ENCODE results near the gene SLC16A13. TPM values are rescaled to one million over a fixed set of nuclear protein-coding genes. Genes with fewer than 3 reads are reported as not detected.

The SLC16A13 gene
- polyA plus RNA-seq, 5 donors, result 3.4 to 5.2 (median 4.2) TPM

- DNase-seq, result no peak
These were observed 25.3 kb upstream of the SLC16A13 start for GRCh38 chr17:7010523-7010922.

DNA sequence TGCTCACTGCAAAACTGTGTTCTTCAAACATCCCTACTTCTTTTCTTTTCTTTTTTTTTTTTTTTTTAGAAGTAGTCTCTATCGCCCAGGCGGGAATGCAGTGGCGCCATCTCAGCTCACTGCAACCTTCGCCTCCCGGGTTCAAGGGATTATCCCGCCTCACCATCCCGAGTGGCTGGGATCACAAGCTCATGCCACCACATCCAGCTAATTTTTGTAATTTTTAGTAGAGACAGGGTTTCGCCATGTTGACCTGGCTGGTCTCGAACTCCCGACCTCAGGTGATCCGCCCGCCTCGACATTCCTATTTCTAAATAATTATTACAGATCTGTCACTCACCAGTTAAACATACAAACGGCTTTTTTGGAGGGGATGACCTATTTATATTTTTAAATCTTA lies 24.4 kb upstream of the SLC16A13 start:
- no peak for DNase-seq

DNA sequence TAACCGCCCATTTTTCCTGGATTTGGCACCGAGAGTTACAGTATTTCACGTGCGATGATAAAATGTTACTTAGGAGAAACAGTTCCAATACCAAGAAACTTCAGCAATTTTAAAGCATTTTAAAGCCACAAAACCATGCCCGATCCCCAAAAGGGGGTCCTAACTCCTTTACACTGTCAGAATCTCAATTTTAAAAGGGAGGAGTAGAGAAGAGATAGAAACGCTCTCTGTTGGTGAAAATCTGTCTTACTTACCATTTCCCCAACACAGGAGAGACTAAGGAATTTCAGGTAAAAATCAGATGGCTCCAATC lies 23.9 kb upstream of the SLC16A13 start:
- DNase-seq, result no peak

- peak; percentile 96 for DNase-seq
These were observed 21.4 kb upstream of the SLC16A13 start for GRCh38 chr17:7014261-7014994.

DNA sequence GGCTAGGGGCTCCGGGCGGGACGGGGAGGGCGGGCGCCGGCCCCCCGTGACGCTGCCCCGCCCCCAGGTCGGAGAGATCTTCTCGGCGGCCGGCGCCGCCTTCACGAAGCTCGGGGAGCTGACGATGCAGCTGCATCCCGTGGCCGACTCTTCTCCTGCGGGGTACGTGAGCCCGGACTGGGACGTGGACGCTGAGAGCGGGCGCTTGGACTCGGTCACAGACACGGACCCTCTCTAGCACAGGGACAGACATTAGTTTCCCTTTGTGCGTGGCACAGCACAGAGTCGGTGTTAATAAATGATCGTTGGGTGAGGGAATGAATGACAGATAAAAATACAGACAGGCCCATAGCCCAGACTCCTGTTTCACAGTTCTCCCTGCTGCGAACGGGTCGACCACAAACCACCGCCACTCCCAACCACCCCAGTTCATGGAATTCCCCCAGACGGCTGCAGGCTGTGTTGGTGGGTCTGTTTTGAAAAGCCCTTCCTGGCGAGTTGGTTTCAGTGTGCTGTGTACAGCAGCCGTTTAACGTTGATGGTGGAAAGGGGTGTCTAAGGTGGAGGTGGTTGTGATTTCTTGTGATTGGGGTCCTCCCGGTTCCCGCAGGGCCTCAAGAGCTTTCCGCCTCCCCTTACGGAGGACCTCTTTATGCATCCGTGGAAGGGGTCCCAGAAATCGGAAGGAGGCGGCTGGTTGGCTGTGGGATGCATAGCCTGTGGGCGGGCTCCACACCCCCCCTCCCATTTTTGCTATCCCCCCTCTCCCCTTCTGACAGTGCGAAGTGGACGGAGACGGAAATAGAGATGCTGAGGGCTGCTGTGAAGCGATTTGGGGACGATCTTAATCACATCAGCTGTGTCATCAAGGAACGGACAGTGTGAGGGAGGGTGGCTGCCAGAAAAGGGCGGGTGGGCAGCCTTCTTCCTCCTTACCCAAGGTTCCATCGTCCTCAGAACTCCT lies 20.5 kb upstream of the SLC16A13 start:
- no peak for DNase-seq

DNA sequence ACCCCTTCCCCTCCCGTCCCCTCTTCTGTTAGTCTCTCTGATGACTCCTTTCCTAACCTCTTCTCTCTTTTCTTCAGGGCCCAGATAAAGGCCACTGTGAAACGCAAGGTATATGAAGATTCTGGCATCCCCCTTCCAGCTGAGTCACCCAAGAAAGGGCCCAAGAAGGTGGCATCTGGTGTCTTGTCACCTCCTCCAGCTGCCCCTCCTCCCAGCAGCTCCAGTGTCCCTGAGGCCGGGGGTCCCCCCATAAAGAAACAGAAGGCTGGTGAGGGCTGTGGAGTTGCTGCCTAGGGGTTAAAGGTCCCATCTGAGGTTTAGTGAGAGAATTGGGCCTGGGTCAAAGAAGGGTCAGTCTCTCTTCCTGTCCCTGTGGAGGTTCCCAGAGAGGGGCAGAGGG lies 19.4 kb upstream of the SLC16A13 start:
- DNase-seq, result no peak

DNA sequence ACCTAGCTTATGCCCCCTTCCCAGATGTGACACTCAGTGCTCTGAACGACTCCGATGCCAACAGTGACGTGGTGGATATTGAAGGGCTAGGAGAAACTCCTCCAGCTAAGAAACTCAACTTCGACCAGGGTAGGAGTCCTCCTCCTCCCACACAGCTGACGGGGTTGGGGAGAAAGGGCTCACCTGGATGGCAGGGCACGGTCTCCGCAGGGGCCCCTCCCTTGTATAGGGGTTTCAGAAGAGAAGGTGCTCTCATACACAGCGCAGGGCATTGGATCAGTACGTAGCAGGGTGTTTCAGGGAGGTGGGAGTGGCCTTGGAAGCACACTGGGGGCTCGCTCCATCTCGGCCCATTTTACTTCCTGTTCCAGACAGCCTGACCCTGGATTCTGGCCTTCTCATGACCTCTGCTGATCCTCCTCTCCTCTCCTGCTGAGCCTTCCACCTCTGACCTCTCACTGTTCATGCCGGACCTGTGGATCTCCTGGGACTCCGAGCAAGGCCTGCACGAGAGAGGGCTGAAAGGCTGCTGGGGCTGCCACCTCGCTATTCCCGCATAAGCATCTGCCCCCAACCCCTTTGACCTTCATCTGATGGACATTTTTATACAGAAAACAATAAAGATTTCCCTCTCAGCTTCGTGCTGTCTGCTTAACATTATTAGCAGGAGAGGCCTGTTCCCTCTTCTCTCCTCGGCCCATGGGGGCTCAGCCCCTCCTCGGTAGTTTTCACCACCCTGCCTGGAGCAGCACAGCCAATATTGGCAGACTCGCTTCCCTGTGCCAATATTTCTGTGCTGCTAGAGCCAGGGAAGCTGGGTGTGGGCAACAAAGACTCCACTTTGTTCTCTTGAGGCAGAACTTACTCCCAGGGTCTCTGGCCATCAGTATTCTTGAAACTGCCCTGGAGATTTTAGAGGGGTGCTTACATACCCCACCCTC lies 18.7 kb upstream of the SLC16A13 start:
- DNase-seq, result no peak

DNA sequence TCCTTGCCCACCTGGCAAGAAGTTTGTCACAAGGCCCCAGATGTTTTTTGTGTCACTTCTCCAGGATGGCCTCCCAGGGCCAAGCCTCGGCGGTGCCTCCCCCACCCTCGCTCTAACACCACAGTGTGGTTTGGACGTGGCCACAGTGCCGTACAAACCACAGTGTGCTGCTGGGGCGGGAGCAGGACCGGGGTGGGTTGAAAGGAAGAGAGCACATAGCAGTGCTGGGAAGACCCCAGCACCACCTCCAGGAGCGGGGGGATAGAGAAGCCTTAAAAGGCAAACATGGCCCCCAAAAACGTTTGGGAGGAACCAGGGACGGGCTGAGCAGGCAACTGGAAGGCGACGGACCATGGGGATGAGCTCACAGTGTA lies 18.0 kb upstream of the SLC16A13 start:
- DNase-seq, result no peak

DNA sequence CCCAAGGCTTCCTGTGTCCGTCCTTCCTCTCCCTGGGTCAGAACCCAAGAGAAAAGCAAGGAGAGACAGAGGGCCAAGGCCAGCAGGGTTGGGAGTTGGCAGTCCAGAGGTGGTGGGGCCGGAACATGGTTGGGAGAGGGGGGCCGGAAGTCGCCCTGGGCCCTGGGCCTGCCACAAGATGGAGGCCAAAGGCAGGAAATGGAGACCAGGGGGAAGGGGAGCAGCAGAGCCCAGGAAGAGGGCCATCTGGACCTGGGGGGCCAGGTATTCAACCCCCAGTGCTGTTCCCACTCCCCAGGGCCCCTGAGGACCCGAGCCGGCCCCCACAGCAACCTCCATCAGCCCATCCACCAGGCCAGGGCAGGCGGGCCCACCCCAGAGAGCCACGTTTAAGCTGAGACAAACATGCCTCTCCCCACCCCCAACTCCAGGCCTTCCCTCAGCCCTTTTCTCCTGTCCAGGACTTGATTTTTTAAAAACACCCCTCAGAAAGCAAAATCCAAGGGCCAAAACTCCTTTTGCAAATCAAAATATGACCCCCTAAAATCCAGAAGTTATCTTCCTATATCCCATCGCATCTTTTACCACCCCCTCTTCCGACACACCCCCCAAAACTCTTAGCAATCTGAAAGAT lies 17.4 kb upstream of the SLC16A13 start:
- DNase-seq, result no peak

DNA sequence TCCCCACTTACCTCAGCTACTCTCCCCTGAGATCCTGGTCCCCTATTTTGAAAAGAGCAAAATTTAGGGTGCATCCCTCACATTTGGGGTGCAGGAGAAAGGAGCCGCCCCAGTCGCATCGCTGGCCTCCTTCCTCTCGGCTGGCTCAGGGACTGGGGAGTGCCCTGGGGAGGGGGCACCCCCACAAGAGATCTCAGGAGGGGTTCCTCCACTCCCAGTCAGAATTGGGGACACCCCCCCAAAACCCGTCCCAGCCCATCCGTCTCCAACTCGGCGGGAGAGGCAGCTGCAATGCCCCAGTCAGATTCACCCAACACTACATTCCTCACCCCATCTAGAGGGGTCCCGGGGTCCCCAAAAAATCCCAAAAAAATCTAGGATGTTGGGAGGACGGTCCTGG lies 16.4 kb upstream of the SLC16A13 start:
- DNase-seq, result no peak

DNA sequence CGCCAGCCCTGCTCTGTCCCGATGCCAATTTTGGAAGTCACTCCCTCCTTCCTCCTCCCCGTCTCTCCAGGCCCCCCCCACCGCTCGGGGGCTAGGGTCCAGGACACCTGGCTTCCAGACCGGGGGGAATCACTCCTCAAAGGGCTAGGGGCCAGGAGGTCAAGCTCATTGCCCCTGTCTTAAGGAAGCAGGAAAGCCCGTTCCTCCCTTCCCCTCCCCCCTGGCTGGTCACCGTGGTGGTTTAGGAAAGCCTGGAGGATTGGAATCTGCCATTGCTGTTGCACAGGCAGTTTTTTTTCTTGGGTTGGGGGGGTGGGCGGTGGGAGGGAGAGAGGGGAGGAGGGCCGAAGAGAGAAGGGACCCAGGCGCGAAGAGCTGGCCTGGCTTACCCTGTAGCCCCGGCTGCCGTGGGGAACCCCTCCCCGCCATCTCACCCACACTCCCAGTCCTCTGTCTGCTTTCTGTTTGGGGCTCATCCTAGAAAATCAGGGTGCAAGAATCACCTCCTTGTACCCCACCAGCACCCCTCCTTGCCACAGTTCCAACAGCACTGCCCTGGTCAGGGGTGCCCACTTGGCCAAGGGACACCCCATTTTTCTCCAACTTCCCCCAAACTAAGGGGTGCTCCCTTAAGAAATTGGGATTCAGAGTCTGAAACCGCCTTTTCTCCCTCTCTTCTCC lies 15.8 kb upstream of the SLC16A13 start:
- peak; percentile 81 to 86 for DNase-seq

DNA sequence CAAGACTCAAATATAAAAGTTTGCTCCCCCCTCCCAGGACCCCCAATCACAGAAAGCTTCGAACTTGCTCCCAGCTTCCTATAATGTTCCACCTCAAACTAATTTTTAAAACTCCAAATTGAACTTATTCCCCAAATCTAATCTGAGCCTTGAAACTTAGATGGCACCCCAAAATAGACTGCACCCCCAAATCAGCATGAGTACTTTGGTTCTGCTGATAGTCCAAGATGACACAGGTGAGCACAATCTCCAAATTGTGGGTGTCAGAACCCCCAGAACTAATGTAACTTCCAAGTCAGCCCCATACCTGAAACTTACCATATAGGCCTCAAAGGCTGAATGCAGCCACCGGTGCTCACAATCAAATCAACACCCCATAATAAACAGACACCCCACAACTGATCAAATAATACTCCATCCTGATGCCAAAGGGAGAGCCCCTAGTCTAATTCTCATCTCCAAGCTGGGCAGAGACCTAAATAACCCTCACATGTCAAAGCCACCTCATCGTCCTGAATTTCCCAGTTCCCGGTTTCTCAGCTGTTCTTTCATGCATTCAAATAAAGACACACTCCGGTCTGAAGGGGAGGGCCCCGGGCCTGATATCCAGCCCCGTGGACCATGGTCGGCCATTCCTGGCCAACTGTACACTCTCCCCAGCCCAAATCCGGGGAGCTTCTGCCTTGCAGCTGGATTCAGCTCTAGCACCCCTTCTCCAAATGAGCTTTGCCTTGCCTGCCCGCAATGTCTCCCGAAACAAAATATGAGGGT lies 14.7 kb upstream of the SLC16A13 start:
- no peak for DNase-seq

DNA sequence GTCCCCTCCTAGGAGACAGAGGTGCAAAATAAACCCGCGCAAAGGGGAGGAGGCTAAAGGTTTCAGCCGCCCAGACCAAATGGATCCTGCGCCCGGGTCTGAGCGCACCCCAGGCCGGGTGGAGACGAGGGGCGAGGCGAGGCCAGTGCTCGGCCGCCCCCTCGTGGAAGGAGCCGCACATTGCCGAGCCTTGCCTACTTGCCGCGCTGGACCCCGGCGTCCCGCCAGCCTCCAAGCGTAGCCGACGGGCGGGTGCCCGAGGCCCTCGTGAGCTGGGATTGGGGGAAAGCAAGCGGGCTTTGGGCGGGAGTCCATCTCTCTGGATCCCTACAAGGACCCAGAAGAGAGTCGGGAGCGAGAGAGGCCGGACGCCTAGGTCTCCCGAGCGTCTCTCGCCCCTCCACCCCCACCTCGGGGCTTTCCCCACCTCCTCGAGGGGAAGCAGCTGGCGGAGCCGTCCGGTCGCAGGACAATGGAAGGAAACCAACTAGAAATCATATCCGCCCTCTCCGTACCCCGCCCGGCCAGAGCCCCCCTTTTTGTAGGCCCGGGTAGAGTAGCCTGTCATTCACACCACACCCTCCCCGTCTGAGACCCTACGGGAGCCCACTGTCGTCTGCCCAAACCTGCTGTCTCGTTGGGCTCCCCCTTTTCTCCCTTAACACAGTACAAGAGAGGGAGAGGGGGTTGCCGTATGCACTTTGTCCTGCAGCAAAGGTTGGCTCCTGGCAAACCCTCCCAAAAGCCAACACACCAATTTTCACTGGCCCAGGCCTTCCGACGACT lies 13.6 kb upstream of the SLC16A13 start:
- no peak for DNase-seq

- no peak for DNase-seq
These were observed 12.8 kb upstream of the SLC16A13 start, which contains the start of gene BCL6B for GRCh38 chr17:7022781-7023571. BCL6B (plus strand) TSS chr17:7023050; CDS start chr17:7023672, 622 bp downstream.

GRCh38 chr17:7023576-7024401 lies 12.0 kb upstream of the SLC16A13 start:
- peak in 1 of 2 donors; percentile 76 for DNase-seq

DNA sequence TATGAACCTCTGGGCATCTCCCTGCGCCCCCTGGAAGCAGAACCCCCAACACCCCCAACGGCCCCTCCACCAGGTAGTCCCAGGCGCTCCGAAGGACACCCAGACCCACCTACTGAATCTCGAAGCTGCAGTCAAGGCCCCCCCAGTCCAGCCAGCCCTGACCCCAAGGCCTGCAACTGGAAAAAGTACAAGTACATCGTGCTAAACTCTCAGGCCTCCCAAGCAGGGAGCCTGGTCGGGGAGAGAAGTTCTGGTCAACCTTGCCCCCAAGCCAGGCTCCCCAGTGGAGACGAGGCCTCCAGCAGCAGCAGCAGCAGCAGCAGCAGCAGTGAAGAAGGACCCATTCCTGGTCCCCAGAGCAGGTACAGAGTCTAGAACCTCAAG lies 11.4 kb upstream of the SLC16A13 start:
- no peak for DNase-seq

DNA sequence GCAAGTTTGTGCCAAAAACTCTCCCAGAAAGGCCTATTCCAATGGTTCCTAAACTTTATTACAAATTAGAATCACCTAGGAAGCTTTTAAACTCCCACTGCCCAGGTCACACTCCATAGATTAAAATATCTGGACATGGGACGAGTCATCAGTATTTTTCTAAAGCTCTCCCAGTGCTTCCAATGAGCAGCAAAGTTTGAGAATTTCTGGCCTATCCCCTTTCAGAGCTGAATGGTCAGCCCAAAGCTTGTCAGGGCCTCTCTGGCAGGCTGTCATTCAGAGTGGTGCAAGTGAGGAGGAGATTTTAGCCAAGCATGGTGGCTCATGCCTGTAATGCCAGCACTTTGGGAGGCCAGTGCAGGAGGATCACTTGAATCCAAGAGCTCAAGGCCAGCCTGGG lies 10.6 kb upstream of the SLC16A13 start:
- no peak for DNase-seq

All from right lung (tissue), 5 donors.